AG04450 (cell line): ENCODE data around the gene ETFRF1. TPM values are rescaled to one million over a fixed set of nuclear protein-coding genes. Genes with fewer than 3 reads are reported as not detected.

ENCODE experiments used
- CTCF ChIA-PET: fragments of 300-600, 350-600 bp; formaldehyde crosslinking; extraction: SDS; loops from one replicate; lab custom pipeline; 2022; ENCODE audit warnings: antibody characterized with exemption, inconsistent platforms; lab: Charles Lee
- POLR2A ChIA-PET: fragments of 350-600 bp; formaldehyde crosslinking; extraction: SDS; loops from one replicate; lab custom pipeline; 2021; ENCODE audit warnings: antibody characterized with exemption, inconsistent platforms; lab: Yijun Ruan, JAX
- DNase-seq: peaks from one replicate; pipeline ENCODE4 v3.0.0-alpha.2; 2011; ENCODE audit warnings: low read depth, low spot score
- H3K27ac ChIP-seq: one replicate; pipeline ENCODE4 v1.5.1; 2012; ENCODE audit warnings: low read depth, low read length, control low read depth
- H3K27me3 ChIP-seq: one replicate; pipeline ENCODE4 v1.6.0; 2012; ENCODE audit warnings: low read length; ENCODE audit not compliant: control insufficient read depth, insufficient read depth
- H3K4me3 ChIP-seq: 2 replicates; pipeline ENCODE4 v1.5.1; 2011; ENCODE audit warnings: mild to moderate bottlenecking, low read depth, low read length, control low read depth
- H3K9me3 ChIP-seq: 2 replicates; pipeline ENCODE4 v1.5.1; 2012; ENCODE audit warnings: low read length; ENCODE audit not compliant: control insufficient read depth, insufficient read depth
- CTCF ChIP-seq: IDR thresholded peaks from 2 replicates; pipeline ENCODE4 v1.5.1; 2011; ENCODE audit warnings: low read depth, low read length, control low read depth, inconsistent platforms
- polyA plus RNA-seq: library from polyadenylated mRNA; depleted of rRNA; stranded (reverse); fragments of >200 nt; gene quantifications from 2 replicates; pipeline ENCODE4 v1.2.3, GENCODE V29; 2011

Gene ETFRF1
- polyA plus RNA-seq, 1 experiment, result 26.6 TPM

- no peak for DNase-seq
- H3K4me3 ChIP-seq, result no peak overlapping the region
- ChIA-PET CTCF (interaction anchor here (0.6 to 2.2 kb wide), 2 partner anchors 180 to 181 kb away, joined by 3 to 10 read pairs; no protein-coding TSS in a partner anchor), POLR2A (no interaction called here)
- H3K9me3 ChIP-seq, result no peaks in the 10 kb centered on the region
- no peaks in the 10 kb centered on the region for H3K27me3 ChIP-seq
- H3K27ac ChIP-seq, result no peak overlapping the region
- no peak for TF ChIP-seq CTCF
Measured at GRCh38 chr12:25207411-25207810, 12.4 kb downstream of the ETFRF1 start.

GRCh38 chr12:25207846-25208245 lies 12.8 kb downstream of the ETFRF1 start:
- POLR2A ChIA-PET, result no interaction called here

GRCh38 chr12:25208554-25208953 lies 13.5 kb downstream of the ETFRF1 start:
- Histone ChIP-seq H3K27me3 (no peaks in the 10 kb centered on the region), H3K9me3 (no peaks in the 10 kb centered on the region), H3K4me3 (no peak overlapping the region), H3K27ac (no peak overlapping the region)
- CTCF ChIA-PET, result no interaction called here
- POLR2A ChIA-PET, result no interaction called here
- no peak for DNase-seq
- TF ChIP-seq CTCF, result no peak

More at GRCh38 chr12:25207846-25208245, 12.8 kb downstream of the ETFRF1 start:
- TF ChIP-seq CTCF, result no peak
- no peaks in the 10 kb centered on the region for H3K27me3 ChIP-seq
- CTCF ChIA-PET, result no interaction called here
- H3K4me3 ChIP-seq, result no peak overlapping the region
- no peak for DNase-seq
- H3K27ac ChIP-seq, result no peak overlapping the region
- H3K9me3 ChIP-seq, result no peaks in the 10 kb centered on the region

GRCh38 chr12:25213338-25213737 lies 18.3 kb downstream of the ETFRF1 start:
- ChIA-PET CTCF (no interaction called here), POLR2A (no interaction called here)
- no peak overlapping the region for H3K27ac ChIP-seq
- TF ChIP-seq CTCF, result no peak
- H3K4me3 ChIP-seq, result no peak overlapping the region
- no peak for DNase-seq
- H3K27me3 ChIP-seq, result no peaks in the 10 kb centered on the region
- H3K9me3 ChIP-seq, result no peaks in the 10 kb centered on the region

GRCh38 chr12:25236190-25236589 lies 41.2 kb downstream of the ETFRF1 start:
- Histone ChIP-seq H3K9me3 (no peaks in the 10 kb centered on the region), H3K27me3 (no peaks in the 10 kb centered on the region), H3K4me3 (no peak overlapping the region), H3K27ac (no peak overlapping the region)
- DNase-seq, result no peak
- TF ChIP-seq CTCF, result no peak
- ChIA-PET POLR2A (interaction anchor here (1.2 kb wide), 1 partner anchor 15 kb away, joined by 3 read pairs; the partner anchor contains the start of gene KRAS), CTCF (no interaction called here)
